Measurements from ENCODE around the gene MYL3. TPM values are rescaled to one million over a fixed set of nuclear protein-coding genes. Genes with fewer than 3 reads are reported as not detected.
"Not testable (repeated sequence)": the region's sequence is repeated elsewhere in the genome, so short reads cannot be mapped to it uniquely, and the experiment has no call there.

The MYL3 gene
- not detected in 2 replicates for total RNA-seq (2014; rRNA removed; shearing (Covaris generic); ENCODE audit: low replicate concordance)

- DNase-seq (ENCODE audit: low read depth) = no peak
- in situ Hi-C loops (cut with HindIII; ENCODE audit: low pct_unique_long_range_greater_than_20kb, low sequenced_read_pairs) = no loop called here
These were observed at the start of gene MYL3 for GRCh38 chr3:46863261-46863782. MYL3 (minus strand) TSS chr3:46863444; CDS start chr3:46863390, 54 bp downstream.

GRCh38 chr3:46912986-46913385 lies 49.7 kb upstream of the MYL3 start:
- in situ Hi-C loops (cut with HindIII; ENCODE audit: low pct_unique_long_range_greater_than_20kb, low sequenced_read_pairs) = no loop called here
- DNase-seq (ENCODE audit: low read depth) = no peak

GRCh38 chr3:46910914-46911313 lies 47.7 kb upstream of the MYL3 start:
- in situ Hi-C loops (cut with HindIII; ENCODE audit: low pct_unique_long_range_greater_than_20kb, low sequenced_read_pairs); DNase-seq (ENCODE audit: low read depth): not testable (repeated sequence)

- DNase-seq (ENCODE audit: low read depth) = no peak
- in situ Hi-C loops (cut with HindIII; ENCODE audit: low pct_unique_long_range_greater_than_20kb, low sequenced_read_pairs) = no loop called here
These were observed 47.0 kb upstream of the MYL3 start for GRCh38 chr3:46910166-46910760.

GRCh38 chr3:46909535-46910161 lies 46.4 kb upstream of the MYL3 start:
- in situ Hi-C loops (cut with HindIII; ENCODE audit: low pct_unique_long_range_greater_than_20kb, low sequenced_read_pairs) = no loop called here
- DNase-seq (ENCODE audit: low read depth) = peak; percentile 60

GRCh38 chr3:46908986-46909534 lies 45.8 kb upstream of the MYL3 start:
- in situ Hi-C loops (cut with HindIII; ENCODE audit: low pct_unique_long_range_greater_than_20kb, low sequenced_read_pairs) = no loop called here
- no peak for DNase-seq (ENCODE audit: low read depth)

- in situ Hi-C loops (cut with HindIII; ENCODE audit: low pct_unique_long_range_greater_than_20kb, low sequenced_read_pairs) = no loop called here
These were observed 45.2 kb upstream of the MYL3 start for GRCh38 chr3:46908294-46908985.

DNA sequence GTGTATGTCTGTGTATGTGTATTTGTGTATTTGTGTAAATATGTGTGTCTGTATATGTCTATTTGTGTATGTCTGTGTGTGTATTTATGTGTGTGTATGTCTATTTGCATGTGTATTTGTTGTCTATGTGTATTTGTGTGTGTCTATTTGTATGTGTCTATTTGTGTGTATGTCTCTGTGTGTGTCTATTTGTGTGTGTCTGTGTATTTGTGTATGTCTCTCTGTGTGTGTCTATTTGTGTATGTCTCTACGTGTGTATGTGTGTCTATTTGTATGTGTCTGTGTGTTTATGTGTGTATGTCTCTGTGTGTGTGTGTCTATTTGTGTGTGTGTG lies 44.7 kb upstream of the MYL3 start:
- DNase-seq (ENCODE audit: low read depth) = no peak
- in situ Hi-C loops (cut with HindIII; ENCODE audit: low pct_unique_long_range_greater_than_20kb, low sequenced_read_pairs) = no loop called here

More at GRCh38 chr3:46908294-46908985, 45.2 kb upstream of the MYL3 start:
- no peak for DNase-seq (ENCODE audit: low read depth)

DNA sequence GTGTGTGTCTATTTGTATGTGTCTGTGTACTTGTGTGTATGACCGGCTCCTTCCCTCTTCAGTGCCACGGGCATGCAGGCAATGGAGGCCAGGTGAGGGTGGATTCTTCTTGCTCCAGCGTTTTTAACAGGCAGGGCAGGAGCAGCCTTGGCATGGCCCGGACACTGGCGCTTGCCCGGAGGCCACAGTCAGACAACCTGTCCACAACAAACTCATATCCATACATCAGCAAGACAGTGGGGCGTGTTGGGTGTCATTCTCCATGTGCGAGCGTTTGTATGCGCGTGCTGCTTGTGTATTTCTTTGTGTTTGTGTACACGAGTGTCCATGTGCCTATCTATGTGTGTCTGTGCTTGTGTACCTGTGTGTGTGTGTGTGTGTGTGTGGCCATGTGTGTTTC lies 44.0 kb upstream of the MYL3 start:
- DNase-seq (ENCODE audit: low read depth) = no peak
- in situ Hi-C loops (cut with HindIII; ENCODE audit: low pct_unique_long_range_greater_than_20kb, low sequenced_read_pairs) = no loop called here

DNA sequence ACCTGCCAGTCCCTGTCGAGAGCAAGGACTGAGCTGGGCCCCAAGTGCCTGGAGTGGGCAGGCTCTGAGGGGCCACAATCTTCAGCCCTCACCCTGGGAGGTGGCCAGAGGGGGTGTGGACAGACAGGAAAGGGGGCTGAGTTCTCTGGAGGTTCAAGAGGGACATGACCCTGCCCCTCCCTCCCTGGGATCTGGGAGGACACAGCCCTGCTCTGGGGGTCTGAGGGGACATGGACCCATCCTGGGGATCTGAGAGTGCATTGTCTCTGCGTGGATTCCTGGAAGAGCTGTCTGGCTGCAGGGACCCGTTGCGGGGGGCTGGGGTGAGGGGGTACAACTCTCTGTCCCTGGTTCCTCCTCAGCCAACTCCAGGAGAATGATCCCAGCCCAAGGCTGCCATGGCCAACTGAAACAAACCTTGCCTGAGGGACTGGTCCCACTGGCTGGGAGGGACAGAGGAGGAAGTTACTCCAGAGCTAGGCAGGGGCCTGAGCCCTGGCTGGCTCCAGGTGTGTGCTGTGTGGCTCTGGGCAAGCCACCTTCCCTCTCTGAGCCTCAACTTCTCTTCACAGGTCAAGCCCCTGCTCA lies 43.3 kb upstream of the MYL3 start:
- DNase-seq (ENCODE audit: low read depth) = no peak
- in situ Hi-C loops (cut with HindIII; ENCODE audit: low pct_unique_long_range_greater_than_20kb, low sequenced_read_pairs) = no loop called here

DNA sequence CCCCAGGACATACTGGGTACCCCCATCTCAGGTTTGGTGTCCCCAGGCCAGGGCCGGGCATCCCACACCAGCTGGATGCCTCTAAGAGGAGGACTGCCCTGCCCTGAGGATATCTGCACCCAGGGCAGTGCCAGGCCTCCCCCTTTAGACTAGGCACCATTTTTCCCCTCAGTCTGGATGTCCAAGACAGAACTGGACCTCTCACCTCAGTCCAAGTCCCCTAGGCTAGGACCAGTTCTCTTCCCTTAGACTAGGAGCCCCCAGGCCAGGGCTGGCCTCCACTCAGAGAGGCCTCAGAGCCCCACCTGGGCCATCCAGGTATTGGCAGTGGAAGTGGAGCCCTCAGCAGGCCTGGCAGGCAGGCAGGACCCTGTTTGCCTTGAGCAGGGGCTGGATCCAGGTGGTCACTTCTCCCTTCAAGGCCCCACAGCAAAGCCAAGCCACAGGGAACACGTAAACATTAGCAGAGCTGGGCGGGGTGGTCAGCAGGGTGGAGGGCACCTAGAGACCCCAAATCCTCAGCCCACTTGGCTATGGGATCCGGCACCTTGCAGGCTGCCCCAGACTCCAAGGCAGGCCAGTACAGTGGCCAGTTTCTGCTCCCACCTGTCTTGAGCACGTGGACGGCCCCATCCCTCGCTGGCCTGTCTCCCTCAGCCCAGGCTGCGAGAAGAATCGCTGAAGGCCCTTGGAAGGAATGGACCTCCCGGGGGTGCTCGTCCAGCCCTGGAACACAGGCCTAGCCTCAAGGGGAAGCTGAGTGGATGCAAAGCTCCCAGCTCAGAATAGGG lies 42.6 kb upstream of the MYL3 start:
- in situ Hi-C loops (cut with HindIII; ENCODE audit: low pct_unique_long_range_greater_than_20kb, low sequenced_read_pairs) = no loop called here
- DNase-seq (ENCODE audit: low read depth) = no peak

GRCh38 chr3:46905213-46905560 lies 41.9 kb upstream of the MYL3 start:
- DNase-seq (ENCODE audit: low read depth) = no peak
- in situ Hi-C loops (cut with HindIII; ENCODE audit: low pct_unique_long_range_greater_than_20kb, low sequenced_read_pairs) = no loop called here

- no peak for DNase-seq (ENCODE audit: low read depth)
- in situ Hi-C loops (cut with HindIII; ENCODE audit: low pct_unique_long_range_greater_than_20kb, low sequenced_read_pairs) = no loop called here
These were observed 41.3 kb upstream of the MYL3 start for GRCh38 chr3:46904303-46905212.

GRCh38 chr3:46903341-46904302 lies 40.4 kb upstream of the MYL3 start:
- in situ Hi-C loops (cut with HindIII; ENCODE audit: low pct_unique_long_range_greater_than_20kb, low sequenced_read_pairs) = no loop called here
- DNase-seq (ENCODE audit: low read depth) = no peak

DNA sequence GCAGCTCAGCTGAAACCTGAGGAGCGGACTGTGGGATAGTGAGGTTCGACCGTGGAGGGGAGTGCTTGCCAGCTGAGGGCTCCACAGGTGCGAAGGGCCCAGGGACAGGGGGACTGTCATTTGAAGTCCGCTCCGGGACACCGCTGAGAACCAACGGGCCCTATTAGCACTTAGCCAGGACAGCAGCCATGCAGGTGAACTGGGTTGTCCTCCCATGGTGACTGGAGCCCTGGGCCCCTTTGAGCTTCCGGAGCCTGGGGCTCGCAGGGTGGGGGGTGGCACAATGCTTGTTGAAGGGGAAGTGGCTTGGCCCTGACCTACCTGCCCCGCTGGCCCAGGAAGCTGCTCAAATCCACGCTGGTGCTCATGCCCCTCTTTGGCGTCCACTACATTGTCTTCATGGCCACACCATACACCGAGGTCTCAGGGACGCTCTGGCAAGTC lies 39.0 kb upstream of the MYL3 start:
- in situ Hi-C loops (cut with HindIII; ENCODE audit: low pct_unique_long_range_greater_than_20kb, low sequenced_read_pairs) = no loop called here
- no peak for DNase-seq (ENCODE audit: low read depth)

DNA sequence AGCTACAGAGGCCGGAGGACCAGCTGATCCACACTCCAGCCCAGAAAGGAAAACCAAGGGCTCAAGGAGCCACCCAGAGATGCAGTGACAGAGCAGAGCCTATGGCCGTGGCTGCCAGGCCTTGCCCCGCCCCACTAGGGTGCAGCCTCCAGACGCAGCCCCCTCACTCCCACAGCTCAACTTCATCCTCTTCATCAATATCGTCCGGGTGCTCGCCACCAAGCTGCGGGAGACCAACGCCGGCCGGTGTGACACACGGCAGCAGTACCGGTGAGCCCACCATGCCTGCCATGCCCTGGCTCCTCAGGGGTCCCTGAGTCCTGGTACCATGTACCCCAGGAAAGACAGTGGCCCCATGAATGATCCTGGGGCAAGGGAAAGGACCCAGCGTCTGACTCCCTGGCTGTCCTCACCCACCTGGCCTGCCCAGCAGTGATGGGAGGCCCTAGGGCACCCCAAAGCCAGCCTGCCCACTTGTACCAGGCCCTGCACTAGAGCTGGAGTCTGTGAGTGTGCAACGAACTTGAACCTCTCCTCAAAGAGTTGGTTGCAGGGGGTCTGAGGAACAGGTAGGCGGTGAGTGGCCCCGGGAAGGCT lies 38.4 kb upstream of the MYL3 start:
- in situ Hi-C loops (cut with HindIII; ENCODE audit: low pct_unique_long_range_greater_than_20kb, low sequenced_read_pairs) = no loop called here
- no peak for DNase-seq (ENCODE audit: low read depth)
